ENCODE results near the gene SYT2. TPM values are rescaled to one million over a fixed set of nuclear protein-coding genes. Genes with fewer than 3 reads are reported as not detected.

SYT2 gene
- total and polyA plus RNA-seq, 9 of the 15 experiments (the other 6 are each of a cell fraction or from before 2014, with no cell fraction given): not detected

GRCh38 chr1:202584707-202585589 lies 125.3 kb downstream of the SYT2 start:
- POLR2A ChIA-PET: interaction anchor here (0.8 to 2.8 kb wide), 6 partner anchors 9 to 1206 kb away, joined by 3 to 13 read pairs (median 4); no protein-coding TSS in a partner anchor
- no peak for FAIRE-seq
- TF ChIP-seq TCF7 (IDR thresholded peaks at IDR 0.05; ENCODE audit: borderline replicate concordance) (no peak), KAT2B (IDR thresholded peaks at IDR 0.05; ENCODE audit: low read depth, low read length) (no peak), ZFX (CRISPR knock-in tag; IDR thresholded peaks at IDR 0.05) (0 out of 2 replicates have a peak, but pooled peaks have one; percentile 30), MYNN (IDR thresholded peaks at IDR 0.05) (0 out of 2 replicates have a peak, but pooled peaks have one; percentile 11), MYNN (CRISPR knock-in tag; IDR thresholded peaks at IDR 0.05) (no peak), SMARCA4 (IDR thresholded peaks at IDR 0.05) (peak; percentile 46; the same call in 1 of the 2 replicates), MTA2 (IDR thresholded peaks at IDR 0.05; ENCODE audit: low read depth) (0 out of 2 replicates have a peak, but pooled peaks have one; percentile 26), RAD51 (IDR thresholded peaks at IDR 0.05; ENCODE audit: borderline replicate concordance, low read depth) (peak; percentile 19; the same call in 1 of the 2 replicates), HDAC2 (IDR thresholded peaks at IDR 0.05) (peak; percentile 38; the same call in 1 of the 2 replicates), L3MBTL2 (IDR thresholded peaks at IDR 0.05) (peak; percentile 32; the same call in 1 of the 2 replicates), ZBTB1 (CRISPR knock-in tag; IDR thresholded peaks at IDR 0.05; ENCODE audit: borderline replicate concordance, low read depth) (no peak), VEZF1 (CRISPR knock-in tag; IDR thresholded peaks at IDR 0.05) (0 out of 2 replicates have a peak, but pooled peaks have one; percentile 15), STAT5B (CRISPR knock-in tag; IDR thresholded peaks at IDR 0.05) (no peak), HNRNPLL (IDR thresholded peaks at IDR 0.05; ENCODE audit: low read depth, low read length, poor library complexity, severe bottlenecking) (no peak), TFE3 (CRISPR knock-in tag; IDR thresholded peaks at IDR 0.05) (peak; percentile 91), ZNF444 (CRISPR knock-in tag; IDR thresholded peaks at IDR 0.05) (no peak), CREBBP (IDR thresholded peaks at IDR 0.05; ENCODE audit: low read depth, low read length) (no peak), SMARCE1 (IDR thresholded peaks at IDR 0.05) (peak; percentile 28; the same call in 1 of the 2 replicates), NR2C2 (CRISPR knock-in tag; IDR thresholded peaks at IDR 0.05) (no peak), NR2C2 (tag; IDR thresholded peaks at IDR 0.05) (0 out of 2 replicates have a peak, but pooled peaks have one; percentile 24)

More at GRCh38 chr1:202584707-202585589, 125.3 kb downstream of the SYT2 start:
- Histone ChIP-seq H3K27ac (ENCODE audit: extremely low read depth, low read depth, low read length) (no peak overlapping the region), H2AFZ (ENCODE audit: low read depth, low read length) (no peak overlapping the region), H3K79me2 (ENCODE audit: control insufficient read depth, insufficient read depth, low read length) (no peaks in the 10 kb centered on the region), H4K20me1 (replicated peaks; ENCODE audit: control insufficient read depth, insufficient read depth, low read length) (0 out of 2 replicates have a peak, but pooled peaks cover 4% of the 10 kb centered on the region), H3K4me3 (no peak overlapping the region), H3K27me3 (ENCODE audit: control insufficient read depth in 2 of 2, insufficient read depth in 2 of 2, low read length in 2 of 2) (no peaks in the 10 kb centered on the region), H3K4me1 (replicated peaks in 1 of 2; ENCODE audit: control insufficient read depth in 2 of 2, insufficient read depth in 2 of 2, low read length in 2 of 2) (peaks cover 6 to 24% of the 10 kb centered on the region in 2 experiments; a peak in 4 of 5 replicates), H3K36me3 (ENCODE audit: control insufficient read depth, insufficient read depth, low read length) (peaks cover 14% of the 10 kb centered on the region; the same call in 1 of the 3 replicates), H3K9me1 (ENCODE audit: control insufficient read depth, insufficient read depth, low read length) (no peaks in the 10 kb centered on the region), H3K9me3 (replicated peaks; ENCODE audit: control insufficient read depth, insufficient read depth, low read depth, low read length) (no peaks in the 10 kb centered on the region), H3K9ac (ENCODE audit: insufficient read depth in 1 of 2, low read depth in 2 of 2, low read length in 2 of 2) (no peak overlapping the region), H3K4me2 (ENCODE audit: insufficient read depth, low read length) (no peak overlapping the region)
- CTCF ChIA-PET (ENCODE audit: low intra/inter-chr PET ratio): no interaction called here
- no TSS peak for BruUV-seq (replicated peaks)
- ATAC-seq (peak; percentile 55; the same call in 2 of the 3 replicates), DNase-seq (ENCODE audit: extremely low read depth in 1 of 4, low spot score in 3 of 4) (peak in 3 of 4 experiments; percentile 33 to 57 (median 50))
- WGBS (ENCODE audit: insufficient coverage, low coverage, missing lambda C conversion rate): 44% methylated on average over 8 of the region's 8 CpGs
- intact Hi-C loops (cut with micrococcal nuclease) (no loop called here), in situ Hi-C loops (cut with MboI) (no loop called here)
